Panc1 (cell line): ENCODE data around the gene RBPMS2. TPM values are rescaled to one million over a fixed set of nuclear protein-coding genes. Genes with fewer than 3 reads are reported as not detected.

Experiments used
- ATAC-seq: fragments of 200-7000 bp; cut with Tn5 transposase; 2 replicates; pipeline ENCODE4 v1.9.1; 2020; ENCODE audit warnings: mild to moderate bottlenecking, moderate library complexity
- BruUV-seq: library from RNA; stranded (reverse); fragments of 400-500 nt; replicated peaks from 2 replicates; lab custom pipeline; 2021; lab: Mats Ljungman, UMichigan
- CTCF ChIA-PET: fragments of 300-600 bp; sonication (Branson Sonifier 250); formaldehyde crosslinking; loops from one replicate; lab custom pipeline; 2022; ENCODE audit warnings: antibody characterized with exemption; lab: Charles Lee
- POLR2A ChIA-PET: fragments of 300-600 bp; sonication (Branson Sonifier 250); formaldehyde crosslinking; loops from one replicate; lab custom pipeline; 2022; ENCODE audit warnings: antibody characterized with exemption; lab: Charles Lee
- DNase-seq: peaks from one replicate; pipeline ENCODE4 v3.0.0-alpha.2; 2010; ENCODE audit warnings: low read depth, low spot score
- H3K27ac ChIP-seq: 2 replicates; pipeline ENCODE4 v1.5.1; 2011; ENCODE audit warnings: mild to moderate bottlenecking, low read length, inconsistent platforms
- H3K27me3 ChIP-seq: fragments of 200-500 bp; sonication (Bioruptor generic); 2 replicates; pipeline ENCODE4 v1.6.0; 2014; ENCODE audit warnings: low read length, inconsistent platforms; ENCODE audit not compliant: control insufficient read depth, insufficient read depth
- H3K36me3 ChIP-seq: fragments of 200-500 bp; sonication (Bioruptor generic); 2 replicates; pipeline ENCODE4 v1.5.1; 2014; ENCODE audit warnings: inconsistent platforms, mild to moderate bottlenecking, low read length, moderate library complexity; ENCODE audit not compliant: control insufficient read depth, insufficient read depth
- H3K4me1 ChIP-seq: 2 replicates; pipeline ENCODE4 v1.5.1; 2011; ENCODE audit warnings: inconsistent platforms, mild to moderate bottlenecking, low read length, moderate library complexity; ENCODE audit not compliant: control insufficient read depth, insufficient read depth
- H3K4me3 ChIP-seq, 2 experiments: 2 replicates each; pipeline ENCODE4 v1.5.1; 2011 to 2012; ENCODE audit warnings: low read depth in 2 of 2, low read length in 2 of 2, mild to moderate bottlenecking in 2 of 2, inconsistent platforms in 1 of 2, moderate library complexity in 1 of 2
- H3K9me3 ChIP-seq: fragments of 200-500 bp; sonication (Bioruptor generic); 2 replicates; pipeline ENCODE4 v1.5.1; 2014; ENCODE audit warnings: low read depth, mild to moderate bottlenecking, inconsistent platforms, low read length, moderate library complexity; ENCODE audit not compliant: control insufficient read depth, insufficient read depth
- CTCF ChIP-seq: fragments of 450-650 bp; IDR thresholded peaks from 2 replicates; pipeline ENCODE4 v1.5.1; 2017; ENCODE audit warnings: mild to moderate bottlenecking
- POLR2AphosphoS5 ChIP-seq: IDR thresholded peaks from 2 replicates; pipeline ENCODE4 v1.6.1; 2012; ENCODE audit warnings: mild to moderate bottlenecking, low read depth, low read length, moderate library complexity
- REST ChIP-seq, 2 experiments: IDR thresholded peaks; 2 replicates each; pipeline ENCODE4 v1.6.1; 2011 to 2012; ENCODE audit warnings: low read depth in 2 of 2, control low read depth in 1 of 2, low read length in 1 of 2, mild to moderate bottlenecking in 1 of 2, moderate library complexity in 1 of 2; ENCODE audit not compliant: insufficient read depth in 1 of 2
- SIN3A ChIP-seq: IDR thresholded peaks from 2 replicates; pipeline ENCODE4 v1.6.1; 2012; ENCODE audit warnings: low read depth, mild to moderate bottlenecking, low read length, moderate library complexity, borderline replicate concordance; ENCODE audit not compliant: insufficient read depth
- TCF7L2 ChIP-seq: IDR thresholded peaks from 2 replicates; pipeline ENCODE4 v1.6.1; 2011; ENCODE audit warnings: mild to moderate bottlenecking, low read depth, low read length, inconsistent platforms
- in situ Hi-C: cut with HindIII; loops from 2 replicates; pipeline ENCODE4 v1.10.0; 2016; ENCODE audit warnings: low sequenced_read_pairs, low pct_unique_long_range_greater_than_20kb
- intact Hi-C: fragments of 100-400 bp; cut with micrococcal nuclease; formaldehyde crosslinking; loops from one replicate; pipeline ENCODE4 v1.10.0; 2022; ENCODE audit not compliant: unreplicated experiment
- total RNA-seq: library from RNA; stranded (reverse); gene quantifications from one replicate; pipeline ENCODE4 v1.2.1, GENCODE V29; 2021; ENCODE audit not compliant: unreplicated experiment

RBPMS2 gene
- total RNA-seq, 1 experiment from 2014 or later = 33.7 TPM

- Histone ChIP-seq H3K4me3 (no peak overlapping the region), H3K27ac (no peak overlapping the region)
Measured at GRCh38 chr15:64720188-64720587, 55.2 kb downstream of the RBPMS2 start.

GRCh38 chr15:64717735-64718495 is 57.5 kb downstream of the RBPMS2 start:
- no peak for ATAC-seq
- ChIA-PET POLR2A (interaction anchor here (0.6 kb wide), 1 partner anchor 266 kb away, joined by 3 read pairs; no protein-coding TSS in a partner anchor), CTCF (no interaction called here)
- H3K9me3 ChIP-seq = no peaks in the 10 kb centered on the region
- H3K36me3 ChIP-seq = no peaks in the 10 kb centered on the region
- BruUV-seq = no TSS peak
- H3K4me3 ChIP-seq = no peak overlapping the region
- H3K4me1 ChIP-seq = no peaks in the 10 kb centered on the region
- in situ Hi-C loops (no loop called here), intact Hi-C loops (no loop called here)
- H3K27ac ChIP-seq = no peak overlapping the region
- no peak for DNase-seq
- no peaks in the 10 kb centered on the region for H3K27me3 ChIP-seq
- TF ChIP-seq TCF7L2 = no peak
- no peak for TF ChIP-seq REST (IDR thresholded peaks at IDR 0.05; ENCODE audit: insufficient read depth in 1 of 2, low read depth in 2 of 2, low read length in 1 of 2)
- TF ChIP-seq CTCF = no peak
- TF ChIP-seq POLR2AphosphoS5 = no peak

More at GRCh38 chr15:64720188-64720587, 55.2 kb downstream of the RBPMS2 start:
- DNase-seq = no peak
- ATAC-seq = no peak
- in situ Hi-C loops = no loop called here
- Histone ChIP-seq H3K4me1 (no peaks in the 10 kb centered on the region), H3K9me3 (no peaks in the 10 kb centered on the region), H3K27me3 (no peaks in the 10 kb centered on the region), H3K36me3 (no peaks in the 10 kb centered on the region)
- intact Hi-C loops = no loop called here
- no TSS peak for BruUV-seq
- ChIA-PET POLR2A (interaction anchor here (0.7 kb wide), 2 partner anchors 80 to 586 kb away, joined by 8 to 10 read pairs; no protein-coding TSS in a partner anchor), CTCF (interaction anchor here (0.8 kb wide), 1 partner anchor 8 kb away, joined by 3 read pairs; no protein-coding TSS in a partner anchor)
- TF ChIP-seq CTCF (no peak), TCF7L2 (no peak), POLR2AphosphoS5 (no peak), SIN3A (no peak), REST (IDR thresholded peaks at IDR 0.05; ENCODE audit: insufficient read depth in 1 of 2, low read depth in 2 of 2, low read length in 1 of 2) (no peak)
